Gastrocnemius medialis (tissue), 4 donors: ENCODE measurements around the gene CXCL5.

ENCODE experiments used
- POLR2A ChIP-seq, 2 donors: fragments of 450-650 bp; IDR thresholded peaks; one replicate each; pipeline ENCODE4 v1.6.1; 2017; ENCODE audit warnings: antibody characterized with exemption in 2 of 2, mild to moderate bottlenecking in 2 of 2, moderate library complexity in 2 of 2
- TF ChIP-seq, protein P1 (sequence below), 5 experiments: fragments of 450-650 bp in 3 of 5; fragments of 200-600 bp in 2 of 5; sonication (generic) in 2 of 5; IDR thresholded peaks in 4 of 5; conservative IDR thresholded peaks in 1 of 5; 1 replicate in 4 of 5; 2 replicates in 1 of 5; pipeline ENCODE4 v1.5.1; 2016 to 2019; ENCODE audit warnings: antibody characterized with exemption in 5 of 5, mild to moderate bottlenecking in 3 of 5, moderate library complexity in 3 of 5

DNA sequence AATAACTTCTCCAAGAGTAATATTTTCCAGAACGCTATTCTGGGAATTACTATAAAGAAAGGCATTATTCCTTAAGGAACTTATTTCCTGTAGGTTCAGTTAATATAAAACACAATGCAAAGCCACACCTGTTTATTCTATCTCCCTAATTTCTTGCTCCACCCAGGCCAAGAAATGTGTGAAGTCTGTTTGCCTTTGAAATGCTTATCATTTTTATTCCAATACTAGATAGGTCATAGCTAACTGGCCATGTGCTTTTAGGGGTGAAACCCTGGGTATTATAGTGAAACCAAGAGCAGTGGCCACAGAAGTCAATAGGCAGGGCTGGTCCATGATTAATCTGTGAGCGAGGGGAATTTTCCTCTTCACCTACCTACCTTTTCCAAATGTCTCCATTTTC lies 25.2 kb upstream of the CXCL5 start:
- TF ChIP-seq, protein P1, sequence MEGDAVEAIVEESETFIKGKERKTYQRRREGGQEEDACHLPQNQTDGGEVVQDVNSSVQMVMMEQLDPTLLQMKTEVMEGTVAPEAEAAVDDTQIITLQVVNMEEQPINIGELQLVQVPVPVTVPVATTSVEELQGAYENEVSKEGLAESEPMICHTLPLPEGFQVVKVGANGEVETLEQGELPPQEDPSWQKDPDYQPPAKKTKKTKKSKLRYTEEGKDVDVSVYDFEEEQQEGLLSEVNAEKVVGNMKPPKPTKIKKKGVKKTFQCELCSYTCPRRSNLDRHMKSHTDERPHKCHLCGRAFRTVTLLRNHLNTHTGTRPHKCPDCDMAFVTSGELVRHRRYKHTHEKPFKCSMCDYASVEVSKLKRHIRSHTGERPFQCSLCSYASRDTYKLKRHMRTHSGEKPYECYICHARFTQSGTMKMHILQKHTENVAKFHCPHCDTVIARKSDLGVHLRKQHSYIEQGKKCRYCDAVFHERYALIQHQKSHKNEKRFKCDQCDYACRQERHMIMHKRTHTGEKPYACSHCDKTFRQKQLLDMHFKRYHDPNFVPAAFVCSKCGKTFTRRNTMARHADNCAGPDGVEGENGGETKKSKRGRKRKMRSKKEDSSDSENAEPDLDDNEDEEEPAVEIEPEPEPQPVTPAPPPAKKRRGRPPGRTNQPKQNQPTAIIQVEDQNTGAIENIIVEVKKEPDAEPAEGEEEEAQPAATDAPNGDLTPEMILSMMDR (IDR thresholded peaks at IDR 0.05 in 4 of 5, conservative IDR thresholded peaks at IDR 0.05 in 1 of 5), result no peak
- no peak for TF ChIP-seq POLR2A (IDR thresholded peaks at IDR 0.05)
